Activated gamma-delta T cell treated with anti-CD3 and anti-CD28 coated beads, Interleukin-2, amount 50 U/mL, for 16 hours (primary cell): ENCODE measurements around the gene INPP4A.

ENCODE experiments used
- DNase-seq: peaks from one replicate; pipeline ENCODE4 v3.0.0-alpha.2; 2020; ENCODE audit warnings: low read depth

INPP4A gene

GRCh38 chr2:98476192-98476868, 31.7 kb downstream of the INPP4A start:
- no peak for DNase-seq

DNA sequence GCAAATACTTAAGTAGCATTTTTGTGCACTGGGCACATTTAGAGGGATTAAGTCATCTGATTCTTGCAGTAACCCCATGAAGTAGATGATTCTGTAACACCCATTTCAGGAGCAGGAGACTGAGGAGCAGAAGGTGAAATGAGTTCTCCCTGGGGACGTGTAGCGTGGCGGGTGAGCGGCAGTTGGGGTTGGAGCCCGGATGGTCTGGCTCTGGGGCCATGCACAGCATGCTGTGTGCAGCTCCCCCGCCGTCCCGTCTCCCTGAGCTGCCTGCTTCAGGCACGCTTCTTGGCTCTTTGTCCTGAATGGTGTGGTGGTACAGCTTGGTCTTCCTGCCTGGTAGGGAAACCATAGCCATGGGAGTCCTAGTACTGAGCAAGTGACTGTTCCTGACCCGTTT, 32.4 kb downstream of the INPP4A start:
- DNase-seq = no peak

DNA sequence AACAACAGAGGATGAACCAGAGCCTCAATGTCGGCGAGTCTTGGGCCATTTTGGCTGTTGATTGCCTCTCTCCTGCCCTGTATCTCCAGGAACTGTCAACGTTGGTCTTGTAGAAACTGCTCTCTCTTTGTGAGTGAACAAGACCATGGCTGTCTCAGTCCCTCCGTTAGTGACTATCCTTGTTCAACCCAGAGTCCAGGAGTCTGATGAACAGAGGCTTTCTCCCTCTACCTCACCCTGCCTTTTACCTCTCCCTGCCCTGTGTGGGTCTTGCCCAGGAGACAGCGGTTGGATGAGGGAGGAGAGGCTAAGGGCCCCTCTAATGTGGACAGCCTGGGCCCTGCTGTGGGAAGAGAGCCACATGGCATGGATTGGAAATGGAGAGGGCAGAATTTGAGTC, 32.8 kb downstream of the INPP4A start:
- DNase-seq = no peak

- DNase-seq = no peak
Measured at GRCh38 chr2:98478088-98478551, 33.5 kb downstream of the INPP4A start.

DNA sequence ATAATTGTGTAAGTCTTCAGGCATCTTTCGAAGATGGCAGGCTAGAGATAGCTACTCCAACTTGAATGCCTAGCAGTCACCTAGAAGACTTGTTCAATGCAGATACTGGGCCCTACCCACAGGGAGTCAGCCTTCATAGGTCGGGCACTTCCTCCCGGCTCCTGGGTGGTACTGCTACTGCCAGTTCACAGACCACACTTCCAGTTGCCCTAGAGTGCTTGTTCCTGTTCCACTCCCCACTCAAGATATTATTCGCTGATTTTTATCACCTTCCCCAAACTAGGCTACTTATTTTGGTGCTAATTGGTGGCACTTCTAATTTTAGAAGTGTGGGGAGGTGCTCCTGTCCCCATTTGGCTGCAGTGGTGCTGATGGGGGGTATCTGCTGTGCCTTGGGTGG, 34.2 kb downstream of the INPP4A start:
- no peak for DNase-seq

DNA sequence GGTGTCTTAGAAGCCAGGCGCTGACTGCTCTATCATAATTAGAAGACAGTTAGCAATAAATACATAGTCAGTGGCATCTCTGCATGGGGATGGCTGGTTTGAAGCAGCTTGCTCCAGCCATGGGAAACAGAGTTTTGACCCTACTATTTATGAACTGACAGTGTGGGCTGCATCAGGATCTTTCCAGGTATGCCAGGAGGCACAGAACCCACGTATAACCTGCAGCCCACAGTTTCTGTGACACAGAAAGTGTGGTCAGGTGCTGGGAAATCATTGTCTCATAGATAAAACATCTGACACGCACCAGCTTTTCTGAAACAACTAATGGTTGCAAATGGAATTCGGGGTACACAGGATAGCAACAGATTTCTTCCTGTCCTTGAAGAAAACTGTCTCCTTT, 34.7 kb downstream of the INPP4A start:
- no peak for DNase-seq

- DNase-seq = no peak
Measured at GRCh38 chr2:98479959-98480524, 35.4 kb downstream of the INPP4A start.

- DNase-seq = no peak
Measured at GRCh38 chr2:98480598-98480997, 35.9 kb downstream of the INPP4A start.

GRCh38 chr2:98482362-98482761, 37.7 kb downstream of the INPP4A start:
- no peak for DNase-seq

DNA sequence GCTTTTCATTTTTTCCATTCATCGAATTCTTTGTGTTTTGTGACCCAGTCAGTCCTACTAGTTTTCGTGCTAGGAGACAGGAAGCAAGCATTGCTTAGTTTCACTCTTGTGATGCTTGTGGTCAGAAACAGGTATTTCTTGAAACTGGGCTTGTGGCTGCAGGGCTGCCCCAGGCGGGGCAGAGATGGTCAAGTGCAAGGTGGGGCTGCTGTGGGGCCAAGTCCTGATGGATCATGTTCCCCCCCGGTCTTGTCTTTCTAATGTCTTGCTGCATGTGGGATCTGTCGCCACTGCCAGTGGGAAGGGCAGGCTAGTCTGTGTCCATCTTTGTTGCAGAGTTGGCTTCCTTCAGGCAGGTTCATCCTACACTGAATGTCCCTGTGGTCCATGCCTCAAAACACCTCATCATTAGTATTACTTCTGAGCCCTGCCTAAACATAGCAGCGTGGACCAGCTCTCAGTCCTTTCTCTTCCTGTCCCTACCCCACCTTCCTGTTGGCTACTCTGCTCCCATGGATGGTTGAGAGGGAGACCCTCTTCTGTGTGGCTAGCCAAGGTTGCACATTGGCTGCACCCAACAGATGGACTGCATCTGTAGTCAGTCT, 38.7 kb downstream of the INPP4A start:
- no peak for DNase-seq

- DNase-seq = no peak
Measured at GRCh38 chr2:98484121-98484557, 39.5 kb downstream of the INPP4A start.

DNA sequence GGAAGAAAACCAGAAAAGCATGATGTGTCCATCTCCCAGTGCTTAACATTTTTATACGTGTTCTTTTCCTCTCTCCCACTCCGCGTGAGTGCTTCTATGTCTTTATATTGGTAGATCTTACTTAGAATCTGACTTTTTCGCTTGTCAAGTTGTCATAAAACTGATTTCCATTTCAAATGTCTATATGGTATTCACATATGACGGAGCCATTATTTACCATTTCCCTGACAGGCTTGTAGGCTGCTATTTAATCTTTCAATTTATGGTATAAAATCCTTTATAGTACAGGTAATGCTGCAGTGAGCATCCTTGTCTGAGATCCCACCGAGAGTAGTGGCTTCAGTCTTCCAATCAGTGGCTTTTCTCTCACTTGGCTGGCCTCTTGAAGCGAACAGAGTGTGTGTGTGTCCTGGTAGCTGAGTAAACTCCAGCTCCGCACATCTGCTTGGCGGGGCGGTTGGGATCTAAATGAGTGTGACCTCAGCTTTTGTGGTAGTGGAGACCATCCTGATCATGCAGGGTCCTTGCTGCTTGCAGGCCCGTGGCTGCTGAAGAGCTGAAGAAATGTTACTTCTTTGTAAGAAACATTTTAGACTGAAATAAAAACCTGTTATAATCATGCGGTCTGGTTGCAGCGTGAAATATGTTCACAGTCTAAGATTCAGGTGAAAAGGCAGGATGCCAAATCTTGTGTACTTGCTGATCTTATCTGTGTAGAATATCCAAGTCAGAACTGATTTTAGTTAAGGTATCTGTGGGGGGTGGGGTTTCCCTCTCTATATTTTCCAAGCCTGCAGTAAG, 40.2 kb downstream of the INPP4A start:
- DNase-seq = no peak

- no peak for DNase-seq
Measured at GRCh38 chr2:98485453-98485755, 40.7 kb downstream of the INPP4A start.

- no peak for DNase-seq
Measured at GRCh38 chr2:98486374-98486981, 41.8 kb downstream of the INPP4A start.

GRCh38 chr2:98487101-98487805, 42.6 kb downstream of the INPP4A start:
- no peak for DNase-seq

- DNase-seq = no peak
Measured at GRCh38 chr2:98487806-98488189, 43.1 kb downstream of the INPP4A start.

DNA sequence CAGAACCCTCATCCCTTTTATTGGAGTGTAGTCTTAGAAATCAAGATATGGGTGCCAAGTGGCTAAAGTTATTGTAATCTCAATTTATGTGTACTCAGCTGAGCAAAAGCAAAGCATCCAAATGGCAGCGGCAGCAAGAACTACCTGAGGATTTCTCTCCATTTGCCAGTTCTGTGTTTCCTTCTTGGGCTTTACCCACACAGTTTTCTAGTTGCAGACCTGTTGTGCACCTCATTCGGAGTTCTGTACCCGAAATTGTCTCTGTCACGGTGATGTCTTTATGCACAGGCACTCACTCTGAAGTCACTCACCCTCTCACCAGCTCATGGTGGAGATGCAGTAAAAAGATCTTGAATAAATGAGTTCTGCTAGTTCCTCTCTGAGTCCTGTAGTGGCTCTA, 43.6 kb downstream of the INPP4A start:
- DNase-seq = no peak

DNA sequence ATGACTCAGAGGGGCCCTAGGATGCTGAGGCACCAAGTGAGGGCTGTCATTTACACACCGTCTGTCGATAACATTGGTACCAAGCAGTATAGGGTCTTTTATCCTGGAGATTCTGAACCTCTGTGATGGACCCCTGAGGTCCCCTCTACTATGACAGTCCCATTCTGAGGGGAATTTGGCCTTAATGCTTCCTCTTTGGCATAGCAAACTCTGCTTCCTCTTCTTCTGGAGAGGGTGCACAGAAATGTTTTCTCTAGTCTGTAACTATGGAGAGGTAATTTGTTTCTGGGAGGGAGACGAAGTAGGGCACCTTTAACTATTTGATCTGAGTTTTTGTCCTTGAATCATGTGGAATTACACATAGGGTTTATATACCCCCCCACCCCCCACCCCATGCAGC, 44.8 kb downstream of the INPP4A start:
- no peak for DNase-seq

GRCh38 chr2:98489971-98490962, 45.6 kb downstream of the INPP4A start:
- DNase-seq = no peak

- DNase-seq = no peak
Measured at GRCh38 chr2:98492441-98492840, 47.8 kb downstream of the INPP4A start.

GRCh38 chr2:98494699-98495098, 50.0 kb downstream of the INPP4A start:
- DNase-seq = no peak
